ENCODE results near the gene MBD3.
"Not testable (repeated sequence)": the region's sequence is repeated elsewhere in the genome, so short reads cannot be mapped to it uniquely, and the experiment has no call there.

MBD3 gene, protein sequence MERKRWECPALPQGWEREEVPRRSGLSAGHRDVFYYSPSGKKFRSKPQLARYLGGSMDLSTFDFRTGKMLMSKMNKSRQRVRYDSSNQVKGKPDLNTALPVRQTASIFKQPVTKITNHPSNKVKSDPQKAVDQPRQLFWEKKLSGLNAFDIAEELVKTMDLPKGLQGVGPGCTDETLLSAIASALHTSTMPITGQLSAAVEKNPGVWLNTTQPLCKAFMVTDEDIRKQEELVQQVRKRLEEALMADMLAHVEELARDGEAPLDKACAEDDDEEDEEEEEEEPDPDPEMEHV

DNA sequence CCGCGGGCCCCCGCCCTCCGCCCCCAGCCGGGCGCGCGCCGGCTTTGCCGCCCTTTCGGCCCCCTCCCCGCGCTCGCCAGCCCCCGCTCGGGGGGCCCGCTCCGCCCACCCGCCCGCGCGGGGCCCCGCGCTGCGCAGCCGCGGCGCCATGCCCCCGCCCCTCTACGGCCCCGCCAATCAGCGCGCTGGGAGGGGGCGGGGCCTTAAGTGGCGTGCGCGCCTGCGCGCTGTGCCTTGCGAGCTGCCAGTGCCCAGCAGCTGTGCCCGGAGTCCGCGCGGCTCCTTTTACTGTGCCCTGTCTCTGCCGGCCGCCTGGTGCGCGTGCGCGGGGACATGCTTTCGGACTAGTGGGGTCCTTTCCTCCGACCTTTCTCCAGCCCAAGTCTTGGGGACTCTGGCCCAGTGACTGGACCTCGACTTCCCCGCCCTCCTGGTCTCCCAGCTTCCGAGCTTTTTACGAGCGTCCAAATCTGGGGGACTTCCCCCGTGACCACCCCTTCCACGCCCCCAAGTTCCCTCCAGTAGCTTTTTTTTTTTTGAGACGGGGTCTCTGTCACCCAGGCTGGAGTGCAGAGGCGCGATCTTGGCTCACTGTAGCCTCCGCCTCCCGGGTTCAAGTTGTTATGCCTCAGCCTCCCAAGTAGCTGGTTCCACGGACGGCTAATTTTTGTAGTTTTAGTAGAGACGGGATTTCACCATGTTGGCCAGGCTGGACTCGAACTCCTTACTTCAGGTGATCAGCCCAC, at the start of gene MBD3:
Gene MBD3, minus strand, starts transcription at position 111 of the 746 bp plus-strand sequence. CDS start 234 bp downstream, outside the sequence.
- peak; percentile 98 for DNase-seq (ENCODE audit: low spot score)

DNA sequence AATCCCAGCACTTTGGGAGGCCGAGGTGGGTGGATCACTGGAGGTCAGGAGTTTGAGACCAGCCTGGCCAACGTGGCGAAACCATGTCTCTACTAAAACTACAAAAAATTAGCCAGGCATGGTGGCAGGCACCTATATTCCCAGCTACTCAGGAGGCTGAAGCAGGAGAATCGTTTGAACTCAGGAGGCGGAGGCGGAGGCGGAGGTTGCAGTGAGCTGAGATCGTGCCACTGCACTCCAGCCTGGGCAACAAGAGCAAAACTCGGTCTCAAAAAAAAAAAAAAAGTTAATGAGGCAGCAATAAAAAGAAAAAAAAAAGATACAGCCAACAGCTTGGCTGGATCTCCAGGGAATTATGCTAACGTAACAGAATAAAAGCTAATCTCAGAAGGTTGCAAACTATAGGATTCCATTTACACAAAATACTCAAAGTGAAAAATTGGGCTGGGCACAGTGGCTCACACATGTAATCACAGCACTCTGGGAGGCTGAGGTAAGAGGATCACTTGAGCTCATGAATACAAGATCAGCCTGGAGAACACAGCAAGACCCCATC, 48.3 kb upstream of the MBD3 start:
- DNase-seq (ENCODE audit: low spot score), result not testable (repeated sequence)

DNA sequence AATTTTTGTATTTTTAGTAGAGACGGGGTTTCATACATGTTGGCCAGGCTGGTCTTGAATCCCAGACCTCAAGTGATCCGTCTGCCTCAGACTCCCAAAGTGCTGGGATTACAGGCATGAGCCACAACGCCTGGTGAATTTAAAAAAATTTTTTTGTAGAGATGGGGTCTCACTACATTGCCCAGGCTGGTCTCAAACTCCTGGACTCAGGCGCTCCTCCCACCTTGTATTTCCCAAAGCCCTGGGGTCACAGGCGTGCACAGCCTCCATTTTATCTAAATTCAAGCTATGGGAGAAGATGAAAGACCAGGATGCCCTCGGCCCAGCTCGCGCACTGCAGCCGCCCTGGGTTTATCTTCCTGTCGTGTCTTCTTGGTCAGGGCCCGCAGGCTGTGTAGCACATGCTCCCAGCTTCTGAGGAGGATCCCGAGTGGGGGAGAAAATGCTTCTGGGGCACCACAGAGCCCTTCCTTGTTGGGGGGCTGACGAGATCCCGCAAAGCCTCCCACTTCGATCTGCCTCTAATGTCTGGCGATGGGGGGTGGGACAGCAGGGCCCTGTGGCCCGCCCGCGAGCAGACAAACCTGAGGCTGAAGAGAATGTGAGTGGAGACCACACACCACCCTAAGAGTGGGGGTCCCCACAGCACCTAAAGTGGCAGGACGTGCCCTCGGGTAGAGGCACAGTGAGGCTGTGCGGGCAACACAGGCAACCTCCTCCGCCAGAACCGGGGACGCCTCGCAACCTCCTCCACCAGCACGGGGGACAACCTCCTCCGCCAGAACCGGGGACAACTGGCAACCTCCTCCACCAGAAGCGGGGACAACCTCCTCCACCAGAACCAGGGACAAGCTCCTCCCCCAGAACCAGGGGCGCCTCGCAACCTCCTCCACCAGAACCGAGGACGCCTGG, 43.9 kb upstream of the MBD3 start:
- DNase-seq (ENCODE audit: low spot score), result no peak

DNA sequence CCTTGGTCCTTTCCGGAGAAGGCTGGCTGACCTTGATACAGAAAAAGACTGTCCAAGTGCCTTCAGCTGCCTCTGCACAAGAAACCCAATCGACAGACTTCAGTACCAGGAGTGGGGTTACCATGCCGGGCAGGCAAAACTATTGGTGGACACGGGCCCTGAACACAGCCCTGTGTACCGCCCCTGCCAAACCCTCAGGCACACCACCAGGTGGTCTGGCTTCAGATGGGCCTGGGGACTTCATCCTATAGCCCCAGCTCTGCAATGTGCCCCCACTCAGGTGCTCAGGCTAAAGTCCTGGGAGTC, 42.2 kb upstream of the MBD3 start:
- no peak for DNase-seq (ENCODE audit: low spot score)

DNA sequence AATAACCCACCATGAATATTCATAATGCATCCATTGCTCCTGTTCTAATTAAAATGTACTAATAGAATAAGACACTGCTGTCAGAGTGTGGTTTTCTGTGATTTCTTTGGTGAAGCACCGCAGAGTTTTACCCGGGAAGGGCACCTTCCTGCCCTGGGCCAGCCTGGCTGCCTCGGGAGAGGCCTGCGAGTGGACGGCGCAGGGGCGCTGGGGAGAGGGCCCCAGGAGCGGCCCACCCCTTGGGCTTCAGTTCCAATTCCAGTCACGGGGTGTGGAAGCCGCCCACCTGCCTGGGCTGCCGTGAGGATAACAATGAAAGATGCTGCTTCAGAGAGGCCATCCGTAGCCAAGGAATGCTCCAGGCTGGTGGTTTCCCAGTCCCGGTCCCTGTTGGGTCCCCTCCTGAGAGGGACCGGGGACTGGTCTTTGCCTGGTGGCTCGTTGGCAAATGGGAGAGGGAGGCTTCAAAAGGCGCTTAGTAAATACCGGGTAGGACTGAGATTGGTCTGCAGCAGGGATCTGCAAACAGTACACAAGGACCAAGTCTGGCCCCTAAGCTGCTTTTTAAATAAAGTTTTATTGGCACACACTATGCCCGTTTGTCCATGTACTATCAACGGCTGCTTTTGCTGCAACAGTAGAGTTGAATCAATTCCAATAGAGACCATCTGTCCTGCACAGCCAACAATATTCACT, 41.7 kb upstream of the MBD3 start:
- DNase-seq (ENCODE audit: low spot score), result no peak

DNA sequence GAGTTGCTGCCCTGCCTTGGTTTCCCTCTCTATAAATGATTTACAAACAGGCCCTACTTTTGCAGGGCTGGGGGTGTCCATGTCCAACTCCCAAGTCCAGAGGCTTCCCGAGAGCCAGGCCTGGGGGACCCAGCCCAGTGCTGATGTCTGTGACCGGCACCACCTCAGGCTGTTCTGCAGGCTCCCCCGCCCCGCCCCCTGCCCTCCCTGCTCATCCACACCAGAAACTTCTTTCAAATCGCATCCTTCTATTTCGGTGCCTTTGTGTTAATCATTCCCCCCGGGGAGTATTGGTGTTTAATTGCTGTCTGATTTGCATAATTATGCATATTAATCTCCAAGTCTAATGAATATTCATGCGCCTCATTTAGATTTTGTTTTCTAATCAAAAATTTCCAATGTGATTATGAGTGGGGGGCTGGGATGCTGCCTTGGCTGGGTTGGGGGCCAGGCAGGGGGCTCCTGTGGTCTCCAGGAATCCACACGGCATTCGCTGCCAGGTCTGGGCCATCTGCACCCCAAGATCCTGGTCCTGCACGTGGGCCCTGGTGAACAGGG, 40.7 kb upstream of the MBD3 start:
- DNase-seq (ENCODE audit: low spot score), result no peak

DNA sequence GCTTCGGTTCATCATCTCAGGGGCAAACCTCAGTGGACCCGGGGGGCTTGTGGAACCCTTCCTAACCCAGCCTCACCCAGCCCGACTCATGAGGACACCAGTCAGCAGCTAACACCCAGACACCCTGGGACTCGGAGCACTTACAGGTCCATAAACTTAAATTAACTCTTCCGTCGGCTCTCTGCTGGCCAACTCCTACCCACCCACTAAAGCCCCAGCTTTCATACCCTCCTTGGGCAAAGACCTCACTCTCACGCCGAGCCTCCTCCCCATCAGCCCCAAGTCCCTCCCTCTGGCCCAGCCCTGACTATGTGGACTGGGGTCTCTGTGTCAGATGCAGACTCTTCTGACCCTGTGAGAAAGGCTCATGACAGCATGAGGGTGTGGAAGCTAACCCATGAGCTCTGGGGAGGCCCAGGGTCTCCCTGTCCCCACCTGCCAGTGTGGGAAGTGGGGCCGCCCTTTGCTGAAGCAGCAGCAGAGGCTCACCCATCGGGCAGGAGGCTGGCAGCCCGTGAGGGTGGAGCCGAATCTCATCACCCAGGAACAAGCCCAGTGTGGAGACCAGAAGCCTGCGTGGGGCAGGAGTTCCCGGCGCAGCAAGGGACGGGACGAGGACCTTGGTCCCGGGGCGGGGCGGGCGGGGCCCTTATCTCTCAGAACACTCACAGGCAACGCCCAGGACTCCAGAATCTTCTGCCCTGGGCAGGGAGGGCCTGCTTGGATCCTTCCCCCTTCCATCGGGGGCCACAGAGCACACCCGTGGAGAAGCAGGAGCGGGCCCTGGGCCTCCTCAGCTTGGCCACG, 40.0 kb upstream of the MBD3 start:
- no peak for DNase-seq (ENCODE audit: low spot score)

DNA sequence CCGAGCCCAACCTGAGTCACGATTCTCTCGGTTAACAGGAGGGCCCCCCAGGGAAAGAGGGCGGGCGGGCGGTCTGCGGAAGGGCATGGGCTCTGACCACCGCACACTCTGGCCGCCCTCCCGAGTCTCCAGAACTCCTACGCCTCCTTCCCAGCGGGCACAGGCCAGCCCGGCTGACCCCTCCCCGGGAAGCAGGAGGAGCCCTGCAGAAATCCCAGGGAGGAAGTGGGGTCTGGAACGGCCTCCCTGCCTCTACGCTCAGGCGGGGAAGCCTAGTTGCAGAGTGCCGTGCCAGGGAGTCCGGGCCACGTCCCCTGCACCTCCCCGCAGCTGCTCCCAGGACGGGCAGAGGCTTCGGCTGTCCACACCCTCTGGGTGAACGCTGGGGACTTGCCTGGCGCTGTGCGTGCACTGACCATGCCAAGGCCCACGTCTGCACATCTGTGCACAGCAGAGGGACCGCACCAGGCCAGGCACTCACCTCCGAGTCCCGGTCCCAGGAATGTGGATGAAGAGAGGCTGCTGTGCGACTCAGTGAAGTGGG, 39.0 kb upstream of the MBD3 start:
- no peak for DNase-seq (ENCODE audit: low spot score)

DNA sequence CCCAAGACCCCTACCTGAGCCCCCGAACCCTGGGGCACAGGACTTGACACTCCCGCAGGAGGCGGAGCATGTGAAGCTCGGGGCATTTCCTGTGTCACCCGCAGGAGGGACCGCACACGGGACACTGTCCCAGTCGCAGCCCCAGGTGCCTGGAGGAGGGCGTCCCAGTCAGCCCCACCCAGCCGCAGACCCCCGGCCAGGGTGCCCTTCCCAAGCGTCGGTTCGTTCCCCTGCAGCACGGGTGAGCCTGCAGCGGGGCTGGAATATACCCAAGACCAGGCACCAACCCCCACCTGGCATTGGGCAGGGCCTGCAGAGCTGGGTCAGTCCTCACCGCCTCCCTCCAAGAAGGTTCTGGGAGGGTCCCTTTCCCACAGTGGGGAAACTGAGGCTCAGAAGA, 38.1 kb upstream of the MBD3 start:
- no peak for DNase-seq (ENCODE audit: low spot score)

DNA sequence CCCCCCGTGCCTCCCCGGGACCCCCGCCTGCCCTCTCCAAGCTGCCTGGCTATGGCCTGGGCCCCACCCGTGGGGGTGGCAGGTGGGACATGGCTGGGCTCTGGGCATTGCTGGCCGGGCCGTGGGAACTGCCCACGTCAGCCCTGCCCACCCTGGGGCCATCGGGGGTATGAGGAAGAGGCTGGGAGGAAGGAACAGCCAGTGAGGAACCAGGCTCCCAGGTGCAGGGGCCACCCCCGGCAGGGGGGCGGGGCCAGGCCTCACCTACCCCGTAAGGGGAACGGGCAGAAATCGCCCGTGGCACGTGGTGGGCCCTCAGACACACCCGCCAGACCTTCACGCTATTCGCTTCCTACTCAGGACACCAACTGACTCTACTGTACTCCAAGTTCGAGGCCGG, 37.3 kb upstream of the MBD3 start:
- DNase-seq (ENCODE audit: low spot score), result no peak

DNA sequence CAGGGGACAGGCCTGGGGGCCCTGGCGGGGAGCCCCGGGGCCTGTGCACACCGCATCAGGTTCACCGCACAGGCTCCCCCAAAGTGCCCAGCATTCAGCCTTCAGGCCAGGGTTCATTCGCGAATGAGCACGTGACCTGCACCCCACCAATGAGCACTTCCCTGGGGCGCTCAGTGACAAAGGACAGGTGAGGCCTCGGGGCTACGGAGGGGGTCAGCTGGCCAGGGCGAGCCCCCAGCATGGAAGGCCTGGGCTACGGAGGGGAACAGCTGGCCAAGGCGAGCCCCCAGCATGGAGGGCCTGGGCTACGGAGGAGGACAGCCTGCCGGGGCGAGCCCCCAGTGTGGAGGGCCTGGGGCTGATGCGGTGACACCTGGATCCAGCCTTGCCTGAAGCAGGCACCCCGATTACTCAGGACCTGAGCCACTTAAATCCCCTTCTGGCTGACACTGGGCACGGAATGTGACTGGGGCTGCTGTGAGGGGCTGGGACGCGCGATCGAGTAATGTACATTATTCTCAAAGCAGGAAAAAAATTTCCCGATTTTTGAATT, 36.7 kb upstream of the MBD3 start:
- no peak for DNase-seq (ENCODE audit: low spot score)

DNA sequence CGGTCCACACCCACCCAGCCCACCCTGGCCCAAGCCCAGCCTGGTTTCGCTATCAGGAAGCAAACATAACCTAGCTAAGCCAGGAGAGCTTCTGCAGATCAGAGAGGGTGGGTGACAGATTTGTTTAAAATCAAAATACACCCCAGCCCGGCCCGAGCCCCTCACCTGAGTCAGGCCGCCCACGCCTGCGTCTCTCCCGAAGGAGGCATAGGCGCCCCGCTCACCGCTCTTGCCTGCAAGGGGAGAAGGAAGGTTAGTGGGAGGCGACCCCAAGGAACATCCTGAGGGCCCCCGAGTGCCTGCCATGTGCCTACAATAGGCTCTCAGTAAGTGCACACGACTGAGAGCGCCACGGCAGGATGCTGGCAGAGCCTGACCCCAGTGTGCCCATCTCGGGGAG, 34.5 kb upstream of the MBD3 start:
- no peak for DNase-seq (ENCODE audit: low spot score)

DNA sequence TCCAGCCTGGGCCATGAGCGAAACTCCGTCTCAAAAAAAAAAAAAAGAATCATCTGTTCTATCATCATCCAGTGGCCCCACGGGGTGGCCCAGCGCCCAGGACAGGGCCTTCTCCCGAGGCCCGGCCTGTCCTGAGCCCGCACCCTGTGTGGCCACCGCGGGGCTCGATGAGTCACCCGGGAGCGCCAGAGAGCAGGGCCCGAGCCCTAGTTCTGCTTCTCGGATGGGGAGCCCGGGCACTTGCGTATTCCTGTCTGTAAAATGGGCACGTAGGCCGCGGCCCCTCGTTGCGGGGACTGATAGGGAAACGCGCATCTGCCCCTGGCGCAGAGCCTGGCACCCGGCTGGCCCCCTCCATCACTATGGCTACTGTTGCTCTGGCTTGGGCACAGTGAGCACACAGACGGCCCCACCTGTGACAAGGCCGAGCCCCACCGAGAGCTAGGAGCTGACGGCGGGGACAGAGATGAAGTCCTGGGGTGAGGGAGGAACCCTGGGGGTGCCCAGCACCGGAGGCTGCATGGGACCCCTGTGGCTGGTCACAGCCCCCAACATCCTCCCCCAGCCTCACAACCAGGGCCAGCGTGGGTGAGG, 33.8 kb upstream of the MBD3 start:
- DNase-seq (ENCODE audit: low spot score), result no peak

DNA sequence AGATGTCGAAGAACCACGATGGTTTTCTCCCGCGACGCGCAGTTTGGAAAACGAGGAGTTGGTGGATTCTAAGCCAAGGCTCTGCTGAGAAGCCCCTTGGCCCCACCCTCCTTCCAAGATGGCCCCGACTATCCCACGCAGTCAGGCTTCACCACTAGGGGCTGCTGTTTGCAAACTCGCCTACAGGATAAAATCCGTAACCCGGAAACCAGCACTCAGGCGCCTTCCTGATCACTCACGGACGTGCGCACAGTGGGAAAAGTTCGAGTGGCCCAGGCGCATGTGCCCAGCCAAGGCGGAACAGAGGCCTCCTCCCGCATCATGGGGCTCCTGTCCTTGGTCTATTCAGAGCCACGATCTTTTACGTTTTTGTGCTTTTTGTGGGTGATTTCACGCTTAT, 31.8 kb upstream of the MBD3 start:
- peak; percentile 53 for DNase-seq (ENCODE audit: low spot score)

DNA sequence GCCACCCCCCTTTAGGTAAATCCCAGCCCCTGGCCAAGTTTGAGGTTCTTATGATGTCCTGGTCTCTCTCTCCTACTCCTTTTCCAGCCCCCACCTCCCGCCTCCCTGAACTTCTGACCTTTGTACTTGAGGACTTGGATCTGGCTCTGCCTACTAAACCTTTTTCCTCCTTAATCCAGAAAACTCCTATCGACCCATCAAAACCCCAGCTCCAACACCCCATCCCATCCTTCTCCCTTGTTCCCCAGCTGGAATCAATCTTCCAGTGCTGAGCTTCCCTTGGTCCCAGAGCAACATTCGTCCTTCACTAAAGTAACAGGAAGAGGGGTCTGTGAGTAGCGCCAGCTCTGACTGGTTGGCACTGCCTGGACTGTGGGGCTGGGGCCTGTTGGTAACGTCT, 29.9 kb upstream of the MBD3 start:
- no peak for DNase-seq (ENCODE audit: low spot score)

DNA sequence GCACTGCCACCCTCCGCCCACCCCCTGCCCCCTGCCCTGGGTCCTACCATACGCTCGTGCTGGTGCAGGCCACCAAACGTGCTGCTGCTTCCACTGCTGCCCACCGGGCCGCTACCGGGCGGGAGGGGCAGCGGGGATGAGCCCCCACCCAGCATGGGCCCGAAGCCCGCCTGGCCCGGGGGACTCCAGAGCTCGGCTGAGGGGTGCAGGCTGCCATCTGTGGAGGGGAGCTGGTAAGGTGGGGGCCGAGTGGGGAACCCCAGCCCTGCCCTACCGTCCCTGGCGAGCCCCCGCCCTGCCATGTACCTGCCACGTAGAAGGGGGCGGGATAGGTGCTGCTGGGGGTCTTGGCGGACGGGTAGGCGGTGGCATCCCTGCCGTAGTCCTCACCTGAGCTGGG, 29.3 kb upstream of the MBD3 start:
- DNase-seq (ENCODE audit: low spot score), result no peak

DNA sequence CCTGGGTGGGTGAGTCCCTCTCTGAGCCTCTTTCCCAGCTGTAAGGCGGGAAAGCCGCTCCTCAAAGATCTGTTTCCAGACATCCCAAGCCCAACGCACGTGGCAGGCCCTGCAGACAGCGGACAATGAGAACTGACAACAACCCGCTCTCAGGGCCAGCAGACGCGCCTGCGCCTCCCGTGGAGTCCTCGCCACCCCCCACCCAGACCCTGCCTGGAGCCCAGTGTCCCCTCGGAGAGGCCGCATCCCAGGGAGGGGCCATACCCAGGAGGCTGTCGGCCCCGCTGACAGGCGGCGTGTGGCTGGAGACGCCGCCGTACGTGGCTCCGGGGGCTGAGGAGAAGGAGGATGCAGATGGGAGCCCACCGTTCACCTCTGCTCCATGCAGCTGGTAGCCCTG, 28.9 kb upstream of the MBD3 start:
- no peak for DNase-seq (ENCODE audit: low spot score)

DNA sequence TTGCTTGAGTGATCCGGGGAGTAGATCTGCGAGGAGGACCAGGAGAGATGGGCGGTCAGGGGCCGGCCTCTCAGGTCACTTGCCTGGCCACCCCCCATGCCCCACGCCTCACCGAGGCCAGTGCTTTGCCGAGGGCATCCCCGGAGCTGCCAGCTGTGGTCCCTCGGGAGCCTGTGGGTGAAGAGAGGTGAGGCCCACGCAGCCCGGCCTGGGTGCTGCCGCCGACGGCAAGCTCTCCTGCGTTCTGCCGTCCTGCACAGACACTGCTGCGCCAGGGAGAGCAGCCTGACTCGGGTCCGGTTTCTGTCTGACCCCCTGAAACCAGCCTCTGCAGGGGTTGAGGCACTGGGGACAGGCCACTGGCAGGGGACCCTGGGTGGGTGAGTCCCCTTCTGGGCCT, 28.4 kb upstream of the MBD3 start:
- no peak for DNase-seq (ENCODE audit: low spot score)

DNA sequence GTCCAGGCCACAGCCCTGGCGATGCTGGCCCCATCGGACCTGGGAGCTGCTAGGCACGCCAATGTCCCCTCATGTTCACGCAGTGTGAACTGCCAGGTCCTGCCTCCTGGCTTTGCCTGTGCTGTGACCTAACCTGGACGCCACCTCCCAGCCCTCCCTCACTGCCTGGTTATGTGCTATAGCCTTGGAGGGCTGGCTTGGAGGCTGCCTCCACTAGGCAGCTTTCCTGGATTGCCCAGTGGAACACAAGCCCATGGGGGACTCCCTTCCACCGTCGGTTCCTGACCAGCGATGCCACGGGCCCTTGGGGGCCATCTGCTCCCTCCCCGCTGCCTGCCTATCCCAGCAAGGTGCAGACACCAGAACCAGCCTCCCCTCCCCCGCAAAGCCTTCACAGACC, 27.8 kb upstream of the MBD3 start:
- no peak for DNase-seq (ENCODE audit: low spot score)

DNA sequence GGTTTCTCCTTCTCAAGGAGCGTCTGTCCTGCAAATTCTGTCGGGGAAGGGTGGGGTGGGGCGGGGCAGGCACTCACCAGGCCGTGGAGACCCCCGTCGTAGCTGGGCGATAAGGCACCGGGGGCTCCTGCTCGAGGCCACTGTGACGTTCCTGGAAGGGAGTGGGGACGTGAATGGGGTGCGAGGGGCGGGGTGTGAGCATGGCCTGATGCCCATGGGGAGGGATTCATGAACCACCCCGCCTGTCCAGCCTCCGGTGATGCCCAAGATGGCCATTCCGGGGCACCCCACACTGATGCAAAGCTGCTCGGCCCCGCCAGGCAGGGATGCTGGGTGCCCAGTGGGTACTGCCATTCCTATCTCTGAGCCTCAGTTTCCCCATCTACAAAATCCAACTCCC, 27.0 kb upstream of the MBD3 start:
- no peak for DNase-seq (ENCODE audit: low spot score)
